SK-N-SH (cell line): ENCODE results near the gene VPS36. TPM values are rescaled to one million over a fixed set of nuclear protein-coding genes. Genes with fewer than 3 reads are reported as not detected.

Experiments
- CTCF ChIA-PET: fragments of 300-600, 350-600 bp; formaldehyde crosslinking; extraction: SDS; loops from one replicate; lab custom pipeline; 2021; lab: Yijun Ruan, JAX
- POLR2A ChIA-PET: fragments of 350-600 bp; sonication (Branson Sonifier 250); formaldehyde crosslinking; extraction: SDS; loops from one replicate; lab custom pipeline; 2020; ENCODE audit warnings: antibody characterized with exemption, inconsistent platforms; lab: Yijun Ruan, JAX
- DNase-seq: peaks from one replicate; pipeline ENCODE4 v3.0.0; 2012
- H2AFZ ChIP-seq: fragments of 200-600 bp; sonication (generic); 2 replicates; pipeline ENCODE4 v1.8.1; 2016; ENCODE audit warnings: antibody characterized with exemption, mild to moderate bottlenecking, low read depth
- H3F3A ChIP-seq: fragments of 200-600 bp; sonication (generic); replicated peaks from 2 replicates; pipeline ENCODE3; 2016; ENCODE audit warnings: antibody characterized with exemption, mild to moderate bottlenecking; ENCODE audit not compliant: insufficient read depth
- H3K27ac ChIP-seq, 2 experiments: fragments of 200-500 bp in 1 of 2; fragments of 200-600 bp in 1 of 2; sonication (Bioruptor generic) in 1 of 2; sonication (generic), shearing (Covaris generic) in 1 of 2; 2 replicates each; pipeline versions ENCODE4 v1.5.1 to v1.6.1; 2014 to 2016; ENCODE audit warnings: low read depth in 2 of 2, inconsistent platforms in 1 of 2, low read length in 1 of 2, mild to moderate bottlenecking in 1 of 2, mixed read lengths in 1 of 2
- H3K27me3 ChIP-seq: fragments of 200-600 bp; sonication (generic), shearing (Covaris generic); 2 replicates; pipeline ENCODE4 v1.6.1; 2016; ENCODE audit warnings: mixed run types; ENCODE audit not compliant: insufficient read depth
- H3K36me3 ChIP-seq, 2 experiments: fragments of 200-500 bp in 1 of 2; fragments of 200-600 bp in 1 of 2; sonication (Bioruptor generic) in 1 of 2; sonication (generic) in 1 of 2; replicated peaks in 1 of 2; 2 replicates each; pipeline versions ENCODE3 to v1.5.1; 2014 to 2016; ENCODE audit warnings: low read length in 1 of 2, mild to moderate bottlenecking in 1 of 2; ENCODE audit not compliant: insufficient read depth in 2 of 2, control insufficient read depth in 1 of 2
- H3K4me1 ChIP-seq, 2 experiments: fragments of 200-500 bp in 1 of 2; fragments of 200-600 bp in 1 of 2; sonication (Bioruptor generic) in 1 of 2; sonication (generic), shearing (Covaris generic) in 1 of 2; 2 replicates each; pipeline versions ENCODE4 v1.5.1 to v1.6.1; 2014 to 2016; ENCODE audit warnings: low read depth in 1 of 2, low read length in 1 of 2, mixed run types in 1 of 2; ENCODE audit not compliant: insufficient read depth in 2 of 2, control insufficient read depth in 1 of 2
- H3K4me2 ChIP-seq: fragments of 200-600 bp; sonication (generic), shearing (Covaris generic); 2 replicates; pipeline ENCODE4 v1.6.1; 2017; ENCODE audit warnings: mixed run types
- H3K4me3 ChIP-seq, 2 experiments: fragments of 200-500 bp in 1 of 2; fragments of 200-600 bp in 1 of 2; sonication (Bioruptor generic) in 1 of 2; sonication (generic), shearing (Covaris generic) in 1 of 2; 2 replicates each; pipeline versions ENCODE4 v1.5.1 to v1.8.1; 2014 to 2016; ENCODE audit warnings: low read depth in 2 of 2, inconsistent platforms in 1 of 2, low read length in 1 of 2, mild to moderate bottlenecking in 1 of 2, mixed read lengths in 1 of 2, moderate library complexity in 1 of 2
- H3K79me2 ChIP-seq: fragments of 200-600 bp; sonication (generic); 2 replicates; pipeline ENCODE4 v1.8.1; 2017; ENCODE audit warnings: mild to moderate bottlenecking; ENCODE audit not compliant: insufficient read depth
- H3K9ac ChIP-seq: fragments of 200-600 bp; sonication (generic); 2 replicates; pipeline ENCODE4 v1.6.1; 2017; ENCODE audit warnings: mixed run types
- H3K9me2 ChIP-seq: fragments of 200-600 bp; sonication (generic); 2 replicates; pipeline ENCODE4 v1.6.1; 2017; ENCODE audit warnings: mixed run types
- H3K9me3 ChIP-seq: fragments of 200-600 bp; sonication (generic); 2 replicates; pipeline ENCODE4 v1.6.1; 2017; ENCODE audit warnings: mixed run types, mild to moderate bottlenecking, moderate library complexity
- H4K20me1 ChIP-seq: fragments of 200-600 bp; sonication (generic); 2 replicates; pipeline ENCODE4 v1.6.1; 2017; ENCODE audit warnings: mild to moderate bottlenecking, mixed run types; ENCODE audit not compliant: insufficient read depth
- GABPA ChIP-seq: IDR thresholded peaks from 2 replicates; pipeline ENCODE4 v1.4.0; 2012; ENCODE audit warnings: low read depth, mild to moderate bottlenecking
- JUND ChIP-seq: IDR thresholded peaks from 2 replicates; pipeline ENCODE4 v1.4.0; 2012
- MEF2A ChIP-seq: IDR thresholded peaks from 2 replicates; pipeline ENCODE4 v1.4.0; 2012; ENCODE audit warnings: low read depth, borderline replicate concordance
- SIN3A ChIP-seq: IDR thresholded peaks from 2 replicates; pipeline ENCODE4 v1.6.1; 2012; ENCODE audit warnings: low read depth, mild to moderate bottlenecking, low read length, moderate library complexity, borderline replicate concordance
- SMC3 ChIP-seq: IDR thresholded peaks from 2 replicates; pipeline ENCODE4 v1.6.1; 2012; ENCODE audit warnings: low read depth, low read length, improper control_type of control experiment
- TCF12 ChIP-seq: IDR thresholded peaks from 2 replicates; pipeline ENCODE4 v1.4.0; 2012
- TEAD4 ChIP-seq: IDR thresholded peaks from 2 replicates; pipeline ENCODE4 v1.4.0; 2012; ENCODE audit warnings: mild to moderate bottlenecking, borderline replicate concordance; ENCODE audit not compliant: insufficient read depth
- WGBS: methylation state at CpG from one replicate; pipeline ENCODE4 v1.1.6; 2017; ENCODE audit warnings: low lambda C conversion rate; 5-methylcytosine and 5-hydroxymethylcytosine counted together
- polyA plus RNA-seq, 3 experiments: library from polyadenylated mRNA; depleted of rRNA; stranded (reverse); fragments of >200 nt; gene quantifications; 2 replicates each; pipeline ENCODE4 v1.2.3, GENCODE V29; 2012
- TF ChIP-seq, protein P1 (sequence below): IDR thresholded peaks from 2 replicates; pipeline ENCODE4 v1.4.0; 2012; ENCODE audit warnings: low read depth, borderline replicate concordance
- TF ChIP-seq, protein P2 (sequence below): fragments of 200-600 bp; sonication (generic); IDR thresholded peaks from 2 replicates; pipeline ENCODE4 v1.6.1; 2017; ENCODE audit warnings: antibody characterized with exemption, mild to moderate bottlenecking, moderate library complexity
- TF ChIP-seq, protein P3 (sequence below): IDR thresholded peaks from 2 replicates; pipeline ENCODE4 v1.4.0; 2012; ENCODE audit warnings: low read depth, borderline replicate concordance
- TF ChIP-seq, protein P4 (sequence below): IDR thresholded peaks from 2 replicates; pipeline ENCODE4 v1.4.0; 2012; ENCODE audit warnings: low read depth
- TF ChIP-seq, protein P5 (sequence below): fragments of 150-350 bp; IDR thresholded peaks from 2 replicates; pipeline ENCODE4 v1.6.1; 2016; ENCODE audit warnings: mild to moderate bottlenecking, low read depth, low read length

Gene VPS36
- polyA plus RNA-seq, 1 of the 3 experiments (the other 2 are of a cell fraction), result 9.9 TPM

DNA sequence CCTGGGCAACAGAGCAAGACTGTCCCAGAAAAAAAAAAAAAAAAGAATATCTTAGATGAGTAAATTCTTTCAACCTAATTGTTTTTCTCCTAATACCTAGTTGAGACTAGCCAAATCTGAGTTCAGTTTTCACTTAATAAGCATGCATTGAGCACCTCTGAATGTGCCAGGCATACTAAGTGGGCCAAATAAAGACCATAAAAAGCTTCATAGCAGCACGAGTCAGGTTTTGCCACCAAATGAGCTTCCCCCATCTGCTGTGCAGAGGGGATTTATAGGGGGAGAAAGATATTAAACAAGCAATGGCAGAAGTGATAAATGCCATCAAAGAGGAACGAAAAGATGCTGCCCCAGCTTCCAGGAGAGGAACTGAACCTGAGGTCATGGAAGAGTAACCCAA is 55.8 kb downstream of the VPS36 start (continued):
- TF ChIP-seq, protein P1, sequence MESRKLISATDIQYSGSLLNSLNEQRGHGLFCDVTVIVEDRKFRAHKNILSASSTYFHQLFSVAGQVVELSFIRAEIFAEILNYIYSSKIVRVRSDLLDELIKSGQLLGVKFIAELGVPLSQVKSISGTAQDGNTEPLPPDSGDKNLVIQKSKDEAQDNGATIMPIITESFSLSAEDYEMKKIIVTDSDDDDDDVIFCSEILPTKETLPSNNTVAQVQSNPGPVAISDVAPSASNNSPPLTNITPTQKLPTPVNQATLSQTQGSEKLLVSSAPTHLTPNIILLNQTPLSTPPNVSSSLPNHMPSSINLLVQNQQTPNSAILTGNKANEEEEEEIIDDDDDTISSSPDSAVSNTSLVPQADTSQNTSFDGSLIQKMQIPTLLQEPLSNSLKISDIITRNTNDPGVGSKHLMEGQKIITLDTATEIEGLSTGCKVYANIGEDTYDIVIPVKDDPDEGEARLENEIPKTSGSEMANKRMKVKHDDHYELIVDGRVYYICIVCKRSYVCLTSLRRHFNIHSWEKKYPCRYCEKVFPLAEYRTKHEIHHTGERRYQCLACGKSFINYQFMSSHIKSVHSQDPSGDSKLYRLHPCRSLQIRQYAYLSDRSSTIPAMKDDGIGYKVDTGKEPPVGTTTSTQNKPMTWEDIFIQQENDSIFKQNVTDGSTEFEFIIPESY, result no peak
- no peak for TF ChIP-seq SIN3A

DNA sequence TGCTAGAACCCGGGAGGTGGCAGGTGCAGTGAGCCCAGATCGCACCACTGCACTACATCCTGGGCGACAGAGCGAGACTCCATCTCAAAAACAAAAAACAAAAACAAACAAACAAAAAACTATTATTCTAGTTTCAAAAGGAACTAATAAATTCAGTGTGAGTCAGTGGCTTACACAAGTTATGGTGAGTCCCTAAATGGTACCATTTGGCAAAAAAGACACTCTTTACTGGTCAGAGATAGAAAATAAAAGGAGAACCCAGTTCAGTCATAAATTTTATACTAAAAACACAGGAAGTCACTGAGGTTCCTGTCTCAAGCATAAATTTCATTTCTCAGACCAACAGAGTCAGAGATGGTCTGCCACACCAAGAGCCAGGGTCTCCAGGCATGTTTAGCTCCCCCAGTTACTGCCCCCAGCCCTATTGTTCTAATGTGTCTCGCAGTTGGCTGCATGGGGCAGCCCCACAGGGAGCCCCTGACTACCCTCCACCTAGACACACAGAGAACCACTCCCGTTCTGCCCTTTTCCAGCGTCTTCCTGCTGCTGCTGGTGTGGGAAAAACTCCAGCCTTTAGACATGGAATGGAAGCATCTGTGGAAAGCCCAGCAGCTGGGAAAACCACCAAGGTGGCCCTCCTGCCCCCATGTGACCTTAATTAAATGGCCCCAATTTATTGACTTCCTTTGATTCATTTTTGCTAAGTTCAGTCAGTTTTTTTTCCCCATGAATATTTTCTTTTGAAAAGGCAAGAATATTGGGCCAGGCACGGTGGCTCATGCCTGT is 56.7 kb downstream of the VPS36 start:
- no peaks in the 10 kb centered on the region for H3K27me3 ChIP-seq
- DNase-seq, result no peak

More for the DNA sequence above, 56.7 kb downstream of the VPS36 start:
- Histone ChIP-seq H3K9me2 (no peaks in the 10 kb centered on the region), H2AFZ (no peak overlapping the region), H4K20me1 (no peaks in the 10 kb centered on the region), H3K79me2 (no peaks in the 10 kb centered on the region), H3K27ac (no peak overlapping the region), H3K4me1 (no peaks in the 10 kb centered on the region), H3K9ac (no peak overlapping the region), H3K9me3 (no peaks in the 10 kb centered on the region), H3K4me2 (no peak overlapping the region), H3K4me3 (no peak overlapping the region), H3K36me3 (no peaks in the 10 kb centered on the region), H3F3A (no peaks in the 10 kb centered on the region)
- POLR2A ChIA-PET, result no interaction called here
- CTCF ChIA-PET, result interaction anchor here (2.7 kb wide), 1 partner anchor 57 kb away, joined by 9 read pairs; the partner anchor contains the start of gene VPS36
- WGBS, result 89% methylated on average over 8 of the region's 8 CpGs
- no peak for TF ChIP-seq TEAD4
- TF ChIP-seq, protein P2, sequence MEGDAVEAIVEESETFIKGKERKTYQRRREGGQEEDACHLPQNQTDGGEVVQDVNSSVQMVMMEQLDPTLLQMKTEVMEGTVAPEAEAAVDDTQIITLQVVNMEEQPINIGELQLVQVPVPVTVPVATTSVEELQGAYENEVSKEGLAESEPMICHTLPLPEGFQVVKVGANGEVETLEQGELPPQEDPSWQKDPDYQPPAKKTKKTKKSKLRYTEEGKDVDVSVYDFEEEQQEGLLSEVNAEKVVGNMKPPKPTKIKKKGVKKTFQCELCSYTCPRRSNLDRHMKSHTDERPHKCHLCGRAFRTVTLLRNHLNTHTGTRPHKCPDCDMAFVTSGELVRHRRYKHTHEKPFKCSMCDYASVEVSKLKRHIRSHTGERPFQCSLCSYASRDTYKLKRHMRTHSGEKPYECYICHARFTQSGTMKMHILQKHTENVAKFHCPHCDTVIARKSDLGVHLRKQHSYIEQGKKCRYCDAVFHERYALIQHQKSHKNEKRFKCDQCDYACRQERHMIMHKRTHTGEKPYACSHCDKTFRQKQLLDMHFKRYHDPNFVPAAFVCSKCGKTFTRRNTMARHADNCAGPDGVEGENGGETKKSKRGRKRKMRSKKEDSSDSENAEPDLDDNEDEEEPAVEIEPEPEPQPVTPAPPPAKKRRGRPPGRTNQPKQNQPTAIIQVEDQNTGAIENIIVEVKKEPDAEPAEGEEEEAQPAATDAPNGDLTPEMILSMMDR, result no peak
- no peak for TF ChIP-seq JUND
- TF ChIP-seq, protein P3, sequence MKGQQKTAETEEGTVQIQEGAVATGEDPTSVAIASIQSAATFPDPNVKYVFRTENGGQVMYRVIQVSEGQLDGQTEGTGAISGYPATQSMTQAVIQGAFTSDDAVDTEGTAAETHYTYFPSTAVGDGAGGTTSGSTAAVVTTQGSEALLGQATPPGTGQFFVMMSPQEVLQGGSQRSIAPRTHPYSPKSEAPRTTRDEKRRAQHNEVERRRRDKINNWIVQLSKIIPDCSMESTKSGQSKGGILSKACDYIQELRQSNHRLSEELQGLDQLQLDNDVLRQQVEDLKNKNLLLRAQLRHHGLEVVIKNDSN, result no peak
- TF ChIP-seq SMC3, result no peak
- TF ChIP-seq TCF12, result no peak
- TF ChIP-seq, protein P4, sequence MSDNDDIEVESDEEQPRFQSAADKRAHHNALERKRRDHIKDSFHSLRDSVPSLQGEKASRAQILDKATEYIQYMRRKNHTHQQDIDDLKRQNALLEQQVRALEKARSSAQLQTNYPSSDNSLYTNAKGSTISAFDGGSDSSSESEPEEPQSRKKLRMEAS, result no peak
- TF ChIP-seq MEF2A, result no peak
- no peak for TF ChIP-seq GABPA
- TF ChIP-seq, protein P5, sequence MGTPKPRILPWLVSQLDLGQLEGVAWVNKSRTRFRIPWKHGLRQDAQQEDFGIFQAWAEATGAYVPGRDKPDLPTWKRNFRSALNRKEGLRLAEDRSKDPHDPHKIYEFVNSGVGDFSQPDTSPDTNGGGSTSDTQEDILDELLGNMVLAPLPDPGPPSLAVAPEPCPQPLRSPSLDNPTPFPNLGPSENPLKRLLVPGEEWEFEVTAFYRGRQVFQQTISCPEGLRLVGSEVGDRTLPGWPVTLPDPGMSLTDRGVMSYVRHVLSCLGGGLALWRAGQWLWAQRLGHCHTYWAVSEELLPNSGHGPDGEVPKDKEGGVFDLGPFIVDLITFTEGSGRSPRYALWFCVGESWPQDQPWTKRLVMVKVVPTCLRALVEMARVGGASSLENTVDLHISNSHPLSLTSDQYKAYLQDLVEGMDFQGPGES, result no peak
